ENCODE data around the gene TTC27. TPM values are rescaled to one million over a fixed set of nuclear protein-coding genes. Genes with fewer than 3 reads are reported as not detected.

Gene TTC27
- total RNA-seq, 4 donors from 2014 or later: 7.1 to 20.3 (median 10.4) TPM

DNA sequence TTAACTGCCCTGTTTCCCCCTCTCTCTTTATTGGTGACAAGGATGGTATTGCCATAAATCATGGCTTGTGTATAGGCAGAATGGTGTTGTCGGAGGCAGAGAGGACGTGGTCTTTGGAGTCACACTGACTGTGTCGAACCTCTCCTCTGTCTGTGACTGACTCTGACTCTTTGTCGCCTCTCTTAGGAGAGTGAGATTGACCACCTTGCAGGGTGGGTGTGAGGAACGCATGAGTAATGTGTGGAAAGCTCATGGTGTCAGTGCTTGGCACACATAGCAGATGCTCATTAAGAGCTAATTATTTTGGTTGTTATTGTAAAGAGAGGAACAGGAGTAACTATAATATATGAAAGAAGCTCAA, 145.6 kb downstream of the TTC27 start:
- in situ Hi-C loops (cut with MboI; ENCODE audit: low pct_ligation_motif_present in 1 of 4, low pct_unique_long_range_greater_than_20kb in 1 of 4, low sequenced_read_pairs in 3 of 4) (loop anchor here in 3 of 4 donors (10.0 to 25.0 kb wide), 3 partner anchors 171 to 614 kb away; partner anchors contain the start of gene LTBP1 (in 1 of the 3)), intact Hi-C loops (cut with DNase I; ENCODE audit: low total_unique reads) (no loop called here)
- Histone ChIP-seq H3K4me3 (no peak overlapping the region), H3K4me1 (no peaks in the 10 kb centered on the region), H3K27ac (no peak overlapping the region), H3K27me3 (no peaks in the 10 kb centered on the region), H3K9me3 (no peaks in the 10 kb centered on the region), H3K36me3 (no peaks in the 10 kb centered on the region)
- 77 to 89% methylated on average over 3 to 5 of the region's 5 CpGs for WGBS, 2 donors (ENCODE audit: low coverage in 1 of 2)
- TF ChIP-seq POLR2A (IDR thresholded peaks at IDR 0.05) (no peak), EP300 (IDR thresholded peaks at IDR 0.05; ENCODE audit: low read depth) (no peak), POLR2AphosphoS5 (IDR thresholded peaks at IDR 0.05) (no peak)
- TF ChIP-seq, protein P1, sequence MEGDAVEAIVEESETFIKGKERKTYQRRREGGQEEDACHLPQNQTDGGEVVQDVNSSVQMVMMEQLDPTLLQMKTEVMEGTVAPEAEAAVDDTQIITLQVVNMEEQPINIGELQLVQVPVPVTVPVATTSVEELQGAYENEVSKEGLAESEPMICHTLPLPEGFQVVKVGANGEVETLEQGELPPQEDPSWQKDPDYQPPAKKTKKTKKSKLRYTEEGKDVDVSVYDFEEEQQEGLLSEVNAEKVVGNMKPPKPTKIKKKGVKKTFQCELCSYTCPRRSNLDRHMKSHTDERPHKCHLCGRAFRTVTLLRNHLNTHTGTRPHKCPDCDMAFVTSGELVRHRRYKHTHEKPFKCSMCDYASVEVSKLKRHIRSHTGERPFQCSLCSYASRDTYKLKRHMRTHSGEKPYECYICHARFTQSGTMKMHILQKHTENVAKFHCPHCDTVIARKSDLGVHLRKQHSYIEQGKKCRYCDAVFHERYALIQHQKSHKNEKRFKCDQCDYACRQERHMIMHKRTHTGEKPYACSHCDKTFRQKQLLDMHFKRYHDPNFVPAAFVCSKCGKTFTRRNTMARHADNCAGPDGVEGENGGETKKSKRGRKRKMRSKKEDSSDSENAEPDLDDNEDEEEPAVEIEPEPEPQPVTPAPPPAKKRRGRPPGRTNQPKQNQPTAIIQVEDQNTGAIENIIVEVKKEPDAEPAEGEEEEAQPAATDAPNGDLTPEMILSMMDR (IDR thresholded peaks at IDR 0.05): no peak
- no peak for DNase-seq

DNA sequence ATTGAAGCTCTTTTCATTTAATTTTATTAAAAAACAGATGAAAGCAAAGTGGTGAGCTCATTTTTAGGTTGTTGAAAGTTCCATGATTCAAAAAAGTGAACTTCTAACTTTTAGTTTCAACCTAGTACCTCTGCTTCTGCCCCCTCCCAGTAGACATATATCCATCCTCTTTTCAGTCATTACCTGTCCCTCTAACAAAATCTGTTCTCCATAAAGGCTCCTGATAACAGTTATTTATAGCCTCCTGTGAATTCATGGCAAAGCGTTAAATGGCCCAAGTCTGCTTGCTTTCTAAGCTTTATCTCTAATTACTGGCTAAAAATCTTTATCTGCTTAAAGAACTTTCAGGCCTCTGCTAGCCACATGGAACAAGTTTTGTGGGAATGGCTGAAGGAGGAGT, 148.1 kb downstream of the TTC27 start:
- intact Hi-C loops (cut with DNase I; ENCODE audit: low total_unique reads) (no loop called here), in situ Hi-C loops (cut with MboI; ENCODE audit: low pct_ligation_motif_present in 1 of 4, low pct_unique_long_range_greater_than_20kb in 1 of 4, low sequenced_read_pairs in 3 of 4) (loop anchor here in 2 of 4 donors (10.0 to 25.0 kb wide), 3 partner anchors 169 to 611 kb away; partner anchors contain the start of gene LTBP1 (in 1 of the 2))
- peaks cover 0 to 12% (median 0%) of the 10 kb centered on the region in 4 donors for H3K36me3 ChIP-seq
- WGBS, 2 donors (ENCODE audit: low coverage in 1 of 2): 80 to 83% methylated on average over 1 of the region's 1 CpG
- no peak for TF ChIP-seq EP300 (IDR thresholded peaks at IDR 0.05; ENCODE audit: low read depth)
- TF ChIP-seq POLR2A (IDR thresholded peaks at IDR 0.05): no peak
- TF ChIP-seq POLR2AphosphoS5 (IDR thresholded peaks at IDR 0.05): no peak
- no peak overlapping the region for H3K27ac ChIP-seq
- no peak for DNase-seq
- no peaks in the 10 kb centered on the region for H3K4me1 ChIP-seq
- no peaks in the 10 kb centered on the region for H3K27me3 ChIP-seq
- no peak overlapping the region for H3K4me3 ChIP-seq
- peaks cover 4 to 7% of the 10 kb centered on the region in 2 donors for H3K9me3 ChIP-seq

DNA sequence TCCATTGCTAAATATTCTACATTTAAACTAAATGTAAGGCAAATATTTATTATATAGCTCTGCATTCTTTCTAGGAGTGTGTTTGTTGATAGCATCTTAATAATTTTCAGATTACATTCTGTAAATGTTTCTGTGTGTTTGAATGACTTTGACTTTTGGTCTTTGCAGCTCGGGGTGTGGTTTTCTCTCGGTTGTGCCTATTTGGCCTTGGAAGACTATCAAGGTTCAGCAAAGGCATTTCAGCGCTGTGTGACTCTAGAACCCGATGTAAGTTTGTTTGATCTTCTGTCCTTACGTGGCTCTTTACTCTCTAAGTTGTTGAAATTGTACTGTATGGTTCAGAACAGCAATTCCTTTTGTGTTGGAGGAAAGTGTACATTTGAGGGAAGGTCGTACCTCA, 149.9 kb downstream of the TTC27 start:
- DNase-seq: no peak
- Histone ChIP-seq H3K27ac (no peak overlapping the region), H3K4me3 (no peak overlapping the region), H3K4me1 (no peaks in the 10 kb centered on the region), H3K9me3 (peaks cover 9 to 11% of the 10 kb centered on the region in 2 donors), H3K36me3 (peaks cover 0 to 20% (median 0%) of the 10 kb centered on the region in 4 donors), H3K27me3 (no peaks in the 10 kb centered on the region)
- in situ Hi-C loops (cut with MboI; ENCODE audit: low pct_ligation_motif_present in 1 of 4, low pct_unique_long_range_greater_than_20kb in 1 of 4, low sequenced_read_pairs in 3 of 4) (loop anchor here in 2 of 4 donors (10.0 to 25.0 kb wide), 3 partner anchors 167 to 610 kb away; partner anchors contain the start of gene LTBP1 (in 1 of the 2)), intact Hi-C loops (cut with DNase I; ENCODE audit: low total_unique reads) (no loop called here)
- 90 to 92% methylated on average over 6 of the region's 6 CpGs for WGBS, 2 donors (ENCODE audit: low coverage in 1 of 2)
- TF ChIP-seq EP300 (IDR thresholded peaks at IDR 0.05; ENCODE audit: low read depth): no peak
- TF ChIP-seq, protein P1 (IDR thresholded peaks at IDR 0.05): no peak
- no peak for TF ChIP-seq POLR2A (IDR thresholded peaks at IDR 0.05)
- no peak for TF ChIP-seq POLR2AphosphoS5 (IDR thresholded peaks at IDR 0.05)

DNA sequence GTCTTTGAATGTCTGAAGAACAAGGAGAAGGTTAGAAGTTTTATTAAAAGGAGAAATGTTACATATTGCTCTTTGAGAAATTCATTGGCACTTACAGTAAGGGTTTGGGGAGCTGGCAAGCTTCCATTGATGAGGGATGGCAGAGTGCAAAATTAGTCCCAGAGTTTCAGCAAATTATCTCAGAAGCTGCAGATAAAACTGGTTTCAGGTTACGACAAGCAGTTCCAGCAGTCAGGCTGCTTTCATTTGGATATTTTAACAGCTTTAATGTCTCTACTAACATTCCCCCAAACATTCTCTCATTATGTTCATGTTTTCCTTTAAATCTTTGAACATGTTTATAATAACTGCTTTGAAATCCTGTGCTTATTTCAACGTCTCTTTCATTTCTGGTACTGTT, 153.1 kb downstream of the TTC27 start:
- TF ChIP-seq, protein P1 (IDR thresholded peaks at IDR 0.05): no peak
- TF ChIP-seq POLR2AphosphoS5 (IDR thresholded peaks at IDR 0.05): no peak
- TF ChIP-seq POLR2A (IDR thresholded peaks at IDR 0.05): no peak
- TF ChIP-seq EP300 (IDR thresholded peaks at IDR 0.05; ENCODE audit: low read depth): no peak
- Histone ChIP-seq H3K27me3 (no peaks in the 10 kb centered on the region), H3K36me3 (peaks cover 0 to 20% (median 0%) of the 10 kb centered on the region in 4 donors), H3K4me3 (no peak overlapping the region), H3K4me1 (no peaks in the 10 kb centered on the region), H3K27ac (no peak overlapping the region), H3K9me3 (peaks cover 9 to 11% of the 10 kb centered on the region in 2 donors)
- no peak for DNase-seq
- 90 to 92% methylated on average over 2 of the region's 2 CpGs for WGBS, 2 donors (ENCODE audit: low coverage in 1 of 2)
- intact Hi-C loops (cut with DNase I; ENCODE audit: low total_unique reads) (no loop called here), in situ Hi-C loops (cut with MboI; ENCODE audit: low pct_ligation_motif_present in 1 of 4, low pct_unique_long_range_greater_than_20kb in 1 of 4, low sequenced_read_pairs in 3 of 4) (loop anchor here in 1 of 4 donors (25.0 kb wide), 2 partner anchors 256 to 606 kb away; no protein-coding TSS in a partner anchor)
